HG03460 (cell line): ENCODE measurements around the gene HIBCH.
"Not testable (repeated sequence)": the region's sequence is repeated elsewhere in the genome, so short reads cannot be mapped to it uniquely, and the experiment has no call there.

ENCODE experiments used
- ATAC-seq: cut with Tn5 transposase; IDR thresholded peaks from one replicate; pipeline ENCODE4 v1.9.1; 2021; ENCODE audit not compliant: unreplicated experiment

The HIBCH gene

GRCh38 chr2:190165491-190165890 is 154.1 kb downstream of the HIBCH start:
- no peak for ATAC-seq

- no peak for ATAC-seq
Measured at GRCh38 chr2:190162851-190163250, 156.8 kb downstream of the HIBCH start.

- ATAC-seq: no peak
Measured at GRCh38 chr2:190159453-190159852, 160.2 kb downstream of the HIBCH start.

GRCh38 chr2:190158798-190159434 is 160.7 kb downstream of the HIBCH start:
- no peak for ATAC-seq

- not testable (repeated sequence) for ATAC-seq
Measured at GRCh38 chr2:190157613-190158528, 161.8 kb downstream of the HIBCH start.

GRCh38 chr2:190156530-190157212 is 163.0 kb downstream of the HIBCH start:
- ATAC-seq: no peak
